GM04504 (cell line): ENCODE results near the gene CTNNA3.

Experiments
- DNase-seq: peaks from one replicate; pipeline ENCODE4 v3.0.0-alpha.2; 2012; ENCODE audit warnings: low read depth

CTNNA3 gene

DNA sequence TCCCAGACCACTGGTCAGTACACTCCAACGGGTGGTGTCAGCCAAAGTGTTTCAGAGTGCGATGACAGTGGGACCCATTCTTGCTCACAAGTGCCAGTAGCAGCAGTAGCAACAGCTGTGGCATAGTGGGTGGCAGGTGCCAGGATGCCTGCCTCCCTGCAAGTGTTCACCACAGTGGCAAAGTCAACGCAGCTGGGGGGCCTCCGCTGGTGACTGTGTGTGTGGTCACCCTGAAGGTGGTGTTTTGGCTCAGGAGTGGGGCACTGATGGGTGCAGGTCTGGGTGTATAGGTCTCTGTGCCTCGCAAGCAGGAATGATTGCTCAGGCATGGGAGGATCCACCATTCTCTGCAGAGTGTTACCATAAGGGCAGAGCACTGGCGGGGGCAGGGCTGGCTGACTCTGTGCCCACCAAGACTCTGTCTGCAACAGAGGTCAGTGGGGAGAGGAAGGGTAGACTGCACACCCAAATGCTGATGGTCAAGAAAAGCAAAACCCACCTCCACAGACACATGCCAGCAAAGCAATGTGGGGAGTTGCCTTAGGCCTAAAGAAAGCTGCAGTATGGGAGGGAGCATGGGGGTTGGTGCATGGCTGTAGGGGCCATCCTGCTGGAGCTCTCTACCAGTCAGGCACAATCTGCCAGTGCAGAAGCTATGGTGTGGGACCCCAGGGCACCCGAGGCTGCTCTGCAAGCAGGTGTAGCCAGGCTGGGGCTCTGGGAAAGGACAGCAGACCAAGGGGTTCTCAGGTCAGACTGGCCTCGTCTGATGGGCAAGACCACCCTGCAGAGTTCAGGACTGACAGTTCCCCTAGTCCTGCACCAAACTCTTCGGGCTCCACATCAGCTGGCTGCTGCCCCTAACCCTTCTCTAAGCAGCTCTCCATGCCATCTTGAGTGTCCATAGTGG is 368.1 kb downstream of the CTNNA3 start:
- DNase-seq = no peak

DNA sequence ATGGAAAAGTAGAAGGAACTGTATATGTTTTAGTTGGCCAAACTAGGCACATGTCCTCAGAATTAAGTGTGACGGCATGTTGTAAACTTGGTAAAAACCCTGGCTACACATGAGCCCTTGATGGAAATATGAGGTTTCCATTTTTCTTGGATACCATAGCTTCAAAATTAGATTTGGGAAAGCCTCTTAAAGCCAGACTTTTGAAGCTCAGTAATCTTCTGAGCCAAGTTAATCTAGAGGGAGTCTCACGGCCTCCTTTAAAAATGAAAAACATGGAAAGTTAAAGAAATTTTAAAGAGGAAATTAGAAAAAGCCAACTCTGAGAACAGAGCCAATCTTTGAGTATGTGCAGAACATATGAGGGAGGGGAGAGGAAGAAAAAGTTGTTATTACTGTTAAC is 376.0 kb downstream of the CTNNA3 start:
- no peak for DNase-seq

DNA sequence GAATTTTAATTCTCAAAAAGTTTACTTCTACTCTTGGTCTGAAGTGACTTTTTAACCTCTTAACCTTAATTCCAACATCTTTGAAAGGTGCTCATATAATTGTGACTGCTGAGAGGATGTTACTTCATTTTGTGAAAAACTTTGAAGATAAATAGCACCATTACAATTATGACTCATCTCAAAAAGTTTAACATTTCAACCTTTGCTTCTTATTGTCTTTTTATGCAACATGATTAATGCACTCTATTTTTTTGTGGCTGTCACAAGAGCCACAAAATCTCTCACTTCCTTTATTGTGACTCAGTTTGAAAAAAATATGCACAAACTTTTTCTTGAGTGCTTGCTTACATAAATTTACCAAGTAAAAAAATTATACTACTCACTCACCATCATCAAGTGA is 387.1 kb downstream of the CTNNA3 start:
- no peak for DNase-seq

DNA sequence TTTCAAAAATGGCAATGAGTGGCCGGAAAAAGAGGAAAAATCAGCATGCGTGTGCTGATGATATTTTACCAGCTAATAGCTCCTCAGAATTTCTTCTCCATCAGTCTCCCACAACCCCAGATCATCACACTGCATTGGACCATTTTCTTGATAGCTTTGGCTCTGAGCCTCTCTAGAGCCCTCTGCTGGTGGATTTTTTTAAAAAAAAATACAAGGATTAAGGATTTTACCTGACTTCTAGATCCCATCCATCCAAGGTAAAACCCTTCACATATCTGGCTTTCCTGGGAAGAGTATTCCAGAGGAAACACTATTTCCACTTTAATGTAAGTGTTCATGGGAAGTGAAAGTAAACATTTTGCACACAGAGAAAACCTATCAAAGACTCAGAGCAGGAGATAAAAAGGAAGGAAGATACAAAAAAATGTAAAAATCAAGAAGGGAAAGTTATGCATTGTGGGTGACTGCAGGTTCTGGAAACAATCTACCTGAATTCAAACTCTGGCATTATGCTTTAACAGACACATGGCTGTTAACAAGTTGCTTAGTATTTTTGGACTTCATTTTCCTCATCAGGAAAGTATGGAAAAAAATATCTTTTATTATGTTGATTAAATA is 389.3 kb downstream of the CTNNA3 start:
- DNase-seq = no peak

DNA sequence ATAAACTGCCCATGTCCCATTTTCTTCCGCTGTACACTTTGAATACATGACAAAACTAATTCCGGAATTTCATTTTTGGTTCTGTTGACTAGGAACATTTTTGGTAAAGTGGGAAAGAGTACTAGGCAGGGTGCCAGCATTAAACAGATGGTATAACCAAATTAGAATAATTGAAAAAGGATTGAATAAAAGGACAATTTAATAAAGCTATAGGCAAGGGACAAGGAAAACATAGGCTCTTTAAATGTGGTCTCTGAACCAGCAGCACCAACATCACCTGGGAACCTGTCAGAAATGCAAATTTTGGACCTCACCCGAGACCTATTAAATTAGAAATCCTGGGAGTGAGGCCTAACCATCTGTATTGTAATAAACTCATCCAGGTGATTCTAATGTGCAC is 393.3 kb downstream of the CTNNA3 start:
- no peak for DNase-seq

DNA sequence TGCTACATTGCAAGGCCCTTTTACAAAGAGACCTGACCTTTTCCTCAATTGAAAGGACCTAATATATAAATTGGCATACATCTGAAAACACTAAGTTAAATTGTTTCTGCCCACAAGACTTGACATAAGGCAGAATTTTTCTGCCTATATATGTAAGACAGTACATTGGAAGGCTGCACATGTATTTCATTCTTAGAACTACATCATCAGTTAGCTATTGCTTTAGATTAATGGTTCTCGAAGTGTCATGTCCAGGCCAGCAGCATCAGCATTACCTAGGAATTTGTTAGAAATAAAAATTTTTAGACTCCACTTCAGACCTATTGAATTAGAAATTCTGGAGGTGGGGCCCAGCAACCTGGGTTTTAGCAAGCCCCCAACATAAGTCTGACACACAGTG is 396.2 kb downstream of the CTNNA3 start:
- DNase-seq = no peak

DNA sequence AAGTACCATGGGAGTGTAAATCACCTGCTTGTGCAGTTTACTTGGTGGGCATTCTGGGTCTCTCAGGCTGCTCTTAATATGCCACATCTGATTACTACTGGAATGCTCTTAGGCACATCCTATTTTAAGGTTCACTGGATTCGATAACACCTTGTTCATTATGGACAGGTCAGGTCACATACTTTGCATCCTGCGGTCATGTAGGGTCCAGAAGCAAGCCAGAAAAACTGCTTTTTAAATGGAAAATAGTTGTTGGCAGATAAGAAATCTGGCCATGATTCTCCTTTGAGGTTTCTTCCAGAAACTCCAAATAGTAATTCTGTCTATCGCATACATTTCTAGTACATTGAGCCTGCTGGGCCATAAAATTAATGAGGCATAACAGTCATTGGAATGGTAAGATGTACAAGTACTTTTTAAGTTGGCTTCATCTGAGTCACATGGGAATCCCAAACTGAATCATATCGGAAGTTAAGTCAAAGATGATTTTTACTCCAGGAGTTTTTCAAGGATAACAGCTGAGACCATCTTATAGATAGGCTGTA is 398.3 kb downstream of the CTNNA3 start:
- no peak for DNase-seq

DNA sequence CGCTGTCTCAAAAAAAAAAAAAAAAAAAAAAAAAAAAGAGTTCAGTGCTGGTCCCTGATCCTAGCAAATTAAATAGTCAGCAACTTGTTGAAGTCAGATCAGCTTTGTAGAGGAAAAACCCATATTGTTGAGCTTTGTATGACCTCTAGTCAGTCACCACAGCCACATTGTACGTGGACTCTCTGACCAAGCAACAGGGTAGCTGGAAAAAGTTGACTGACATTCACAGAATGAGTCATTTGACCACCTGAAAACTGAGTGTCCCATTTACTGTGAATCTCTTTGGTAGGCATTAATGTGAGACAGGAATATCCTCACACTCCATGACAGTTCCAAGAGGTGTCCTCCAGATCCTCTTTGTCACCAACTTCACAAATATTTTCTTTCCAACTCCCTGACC is 399.1 kb downstream of the CTNNA3 start:
- DNase-seq = no peak

DNA sequence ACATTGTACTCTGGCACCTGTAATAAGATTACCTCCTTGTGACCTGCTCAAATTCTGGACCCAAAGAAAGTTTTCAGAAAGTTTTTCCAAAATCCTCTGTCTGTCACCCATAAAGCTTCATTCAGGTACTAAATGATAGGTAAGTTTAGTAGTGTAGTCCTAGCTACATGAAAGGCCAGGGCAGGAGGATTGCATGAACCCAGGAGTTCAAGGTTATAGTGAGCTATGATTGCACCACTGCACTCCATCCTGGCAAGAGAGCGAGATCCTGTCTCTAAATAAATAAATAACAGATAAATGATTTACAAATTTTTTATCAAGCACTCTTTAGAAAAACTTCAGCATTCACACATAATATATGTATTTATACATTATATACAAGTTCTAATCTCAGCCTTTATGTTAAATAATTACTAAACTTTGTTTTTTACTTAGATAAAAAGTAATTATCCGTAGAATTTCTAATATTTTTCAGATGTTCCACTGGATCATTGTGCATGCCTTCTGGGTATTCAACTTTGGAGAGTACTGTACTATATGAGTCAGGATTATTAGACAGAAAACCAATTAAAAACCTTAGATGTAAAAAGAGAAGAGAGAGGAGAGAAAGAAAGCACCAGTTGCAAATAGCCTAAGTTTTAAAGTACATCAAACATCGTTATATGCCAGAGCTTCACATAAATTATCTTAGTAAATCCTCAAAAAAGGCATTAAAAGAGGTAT is 407.1 kb downstream of the CTNNA3 start:
- DNase-seq = no peak

DNA sequence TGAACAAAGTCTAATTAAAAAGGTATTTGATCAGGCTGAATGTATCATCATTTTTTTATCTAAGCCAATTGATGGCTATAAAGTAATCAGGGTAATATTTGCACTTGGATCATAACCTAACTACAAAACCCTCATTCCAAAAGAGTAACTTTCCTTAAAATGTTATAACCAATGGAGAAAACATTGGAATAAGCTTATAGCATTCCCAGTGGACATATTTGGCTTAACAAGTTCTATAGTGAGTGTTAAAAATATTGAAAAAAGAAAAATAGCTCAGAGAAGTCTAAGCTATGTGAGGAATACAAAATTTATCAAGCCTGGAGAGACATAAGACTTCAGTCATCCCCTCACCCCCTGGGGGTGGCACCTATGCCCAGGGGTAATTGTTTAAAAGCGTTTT is 411.4 kb downstream of the CTNNA3 start:
- DNase-seq = no peak

DNA sequence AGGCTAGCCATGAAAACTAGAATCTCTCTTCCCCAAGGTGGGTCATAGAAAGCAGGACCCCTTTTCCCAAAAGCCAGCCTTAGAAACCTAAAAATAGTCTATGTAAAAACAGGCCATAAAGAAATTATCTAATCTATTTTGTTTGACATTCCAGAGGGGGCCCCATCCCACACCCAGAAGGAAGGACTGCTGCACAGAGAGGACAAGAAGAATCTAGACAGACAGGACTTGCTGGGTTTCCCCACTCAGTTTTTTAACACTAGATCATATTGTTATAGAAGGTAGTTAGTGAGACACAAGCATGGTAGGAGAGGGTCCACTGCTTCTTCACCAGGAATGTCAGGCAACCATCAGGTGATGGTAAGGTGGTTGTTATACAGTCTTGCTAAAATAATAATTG is 413.1 kb downstream of the CTNNA3 start:
- DNase-seq = no peak

DNA sequence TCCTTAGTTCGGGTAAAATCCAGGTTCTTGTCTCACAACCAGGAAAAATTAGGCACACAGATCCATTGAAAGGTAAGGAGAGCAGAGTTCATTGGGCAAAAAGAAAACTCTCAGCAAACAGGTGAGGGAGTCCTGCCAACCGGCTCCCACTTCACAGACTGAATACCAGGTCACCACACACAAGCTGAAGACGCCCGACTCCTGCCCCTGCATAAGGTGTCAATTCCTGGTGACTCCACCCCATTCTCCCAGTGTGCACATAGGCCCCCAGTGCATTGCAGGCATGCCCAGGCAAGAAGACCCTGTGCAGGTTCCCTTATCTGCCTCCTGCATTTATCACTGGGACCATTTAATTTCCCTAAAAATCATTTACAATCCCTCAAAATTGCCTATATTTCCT is 415.6 kb downstream of the CTNNA3 start:
- no peak for DNase-seq

DNA sequence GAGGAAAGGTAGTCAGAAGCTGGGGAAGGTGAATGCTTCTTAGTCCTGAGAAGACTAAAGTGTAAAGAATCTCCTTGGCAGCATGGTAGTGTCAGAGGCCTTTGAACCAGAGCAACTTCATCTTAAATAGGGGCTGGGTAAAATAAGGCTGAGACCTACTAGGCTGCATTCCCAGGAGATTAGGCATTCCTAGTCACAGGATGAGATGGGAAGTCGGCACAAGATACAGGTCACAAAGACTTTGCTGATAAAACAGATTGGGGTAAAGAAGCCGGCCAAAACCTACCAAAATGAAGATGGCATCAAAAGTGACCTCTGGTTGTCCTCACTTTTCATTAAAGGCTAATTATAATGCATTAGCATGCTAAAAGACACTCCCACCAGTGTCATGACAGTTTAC is 418.6 kb downstream of the CTNNA3 start:
- no peak for DNase-seq

DNA sequence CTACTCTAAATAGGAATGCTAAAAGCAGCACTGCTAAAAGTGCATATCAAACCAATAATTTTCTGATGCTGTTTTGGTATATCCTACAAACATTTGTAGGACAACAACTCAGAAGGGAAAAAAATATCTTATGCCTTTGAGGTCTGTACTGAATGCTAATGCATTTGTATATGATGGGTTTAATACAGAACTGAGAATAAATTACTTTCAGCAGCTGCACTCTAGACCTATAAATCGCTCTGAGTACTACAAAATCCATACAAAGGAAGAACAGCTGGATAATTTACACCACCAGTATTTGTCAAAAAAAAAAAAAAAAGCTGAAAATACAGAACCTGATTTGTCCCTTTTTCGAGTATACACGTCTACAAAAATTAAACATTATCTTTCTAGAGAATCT is 426.2 kb downstream of the CTNNA3 start:
- no peak for DNase-seq

DNA sequence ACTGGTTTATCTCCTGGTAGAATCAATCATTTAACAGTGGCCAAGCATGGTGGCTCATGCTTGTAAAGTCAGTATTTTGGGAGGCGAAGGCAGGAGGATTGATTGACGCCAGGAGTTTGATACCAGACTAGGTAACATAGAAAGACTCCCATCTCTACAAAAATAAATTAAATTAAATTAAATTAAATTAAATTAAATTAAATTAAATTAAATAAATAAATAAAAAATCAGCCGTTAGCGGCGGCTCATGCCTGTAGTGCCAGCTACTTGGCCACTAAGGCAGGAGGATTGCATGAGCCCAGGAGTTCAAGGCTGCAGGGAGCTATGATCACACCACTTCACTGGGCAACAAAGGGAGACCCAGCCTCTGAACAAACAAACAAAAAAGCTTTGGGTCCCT is 427.8 kb downstream of the CTNNA3 start:
- no peak for DNase-seq

DNA sequence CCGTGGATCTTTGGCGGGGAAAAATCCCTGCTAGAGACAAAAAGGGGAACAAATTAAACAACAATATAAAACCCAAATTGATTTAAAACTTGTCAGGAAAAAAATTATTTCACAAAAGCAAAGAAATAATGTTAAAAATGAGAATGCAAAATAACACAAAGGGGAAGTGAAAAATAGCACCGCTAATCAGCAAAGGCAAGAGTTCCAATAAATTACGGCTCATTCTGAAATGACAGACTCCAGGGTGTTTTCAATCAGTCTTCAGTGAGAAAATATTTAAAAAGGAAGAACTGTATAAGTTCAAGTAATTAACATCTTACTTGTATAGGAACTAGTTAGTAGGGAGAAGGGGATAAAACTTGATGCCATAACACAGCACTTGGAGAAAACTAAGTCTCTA is 433.3 kb downstream of the CTNNA3 start:
- DNase-seq = no peak

DNA sequence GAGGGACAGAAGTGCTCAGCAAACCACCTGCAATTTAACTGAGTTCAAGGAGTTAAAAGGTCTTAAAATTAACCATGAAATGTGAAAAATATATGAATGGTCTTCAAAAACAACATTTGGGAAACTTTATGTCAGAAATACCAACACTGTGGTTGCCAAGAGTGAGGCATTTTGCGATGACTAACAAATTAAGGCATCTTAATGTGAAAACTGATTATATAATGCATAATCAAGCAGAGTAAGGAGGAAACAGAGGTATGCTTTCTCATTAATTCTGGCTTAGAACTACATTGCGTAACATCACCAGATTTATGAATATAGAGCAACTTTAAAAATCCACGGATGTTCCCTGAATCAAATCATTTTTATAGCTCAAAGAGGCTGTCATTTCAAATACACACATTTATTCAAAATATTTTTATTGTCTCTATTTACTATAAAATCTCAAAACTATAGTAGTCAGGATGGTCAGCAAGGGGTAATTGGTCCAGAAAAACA is 434.6 kb downstream of the CTNNA3 start:
- DNase-seq = no peak

DNA sequence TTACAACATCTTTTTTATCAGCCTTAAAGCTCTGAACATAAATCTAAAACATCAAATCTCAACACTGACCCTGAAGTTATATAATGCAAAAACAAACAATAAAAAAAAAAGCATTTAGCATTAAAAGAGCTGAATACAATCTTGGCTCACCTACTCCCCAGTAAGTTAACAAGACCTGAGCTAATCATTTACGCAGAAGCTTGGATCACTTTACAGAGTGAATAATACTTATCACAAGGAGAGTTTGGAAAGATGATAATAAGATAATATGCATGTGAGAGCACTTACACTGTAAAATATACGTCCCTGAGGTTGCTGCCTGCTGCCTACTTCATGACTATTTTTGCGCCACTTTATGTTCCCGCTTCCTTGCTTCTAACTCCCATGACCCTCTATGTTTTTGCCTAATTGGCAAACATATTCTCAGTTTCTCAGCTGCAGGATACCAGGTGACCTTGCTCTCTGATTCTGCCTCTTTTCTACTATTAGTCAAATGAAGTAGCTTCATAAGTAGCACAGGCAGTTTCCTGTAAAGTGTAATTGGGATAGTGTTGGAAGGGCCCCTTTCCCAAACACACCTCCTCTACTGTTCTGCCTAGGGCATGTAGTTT is 436.6 kb downstream of the CTNNA3 start:
- no peak for DNase-seq

DNA sequence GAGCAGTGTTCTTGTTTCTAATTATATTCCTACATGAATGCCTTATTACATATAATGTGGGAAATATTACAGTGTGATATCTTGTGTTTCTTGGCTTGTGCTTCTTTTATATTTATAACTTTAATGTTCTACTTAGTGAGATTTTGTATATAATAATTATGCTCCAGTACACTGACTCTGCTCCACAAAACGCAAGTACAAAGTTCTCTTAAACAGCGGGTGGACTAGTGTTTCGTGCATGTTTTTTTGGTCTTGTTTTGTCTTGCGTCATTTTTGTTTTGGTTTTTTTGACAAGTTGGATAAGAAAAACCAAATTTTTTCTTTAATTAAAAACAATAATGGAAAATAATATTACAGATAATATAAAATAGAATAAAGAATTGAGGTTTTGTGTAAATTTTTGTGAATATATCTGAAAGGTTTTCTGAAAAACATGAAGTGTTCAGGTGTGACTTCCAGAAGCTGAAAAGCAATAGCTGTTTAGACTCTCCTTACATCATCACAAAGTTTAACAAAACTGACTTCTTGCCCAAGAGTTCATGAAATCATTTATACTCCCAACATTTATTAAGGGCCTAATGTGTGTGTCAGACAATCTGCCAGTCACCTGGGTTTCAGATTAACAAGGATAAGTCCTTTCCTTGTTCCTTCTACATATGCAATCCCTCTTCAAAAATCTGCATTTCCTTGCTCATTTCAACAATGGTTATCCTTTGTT is 438.4 kb downstream of the CTNNA3 start:
- DNase-seq = no peak

DNA sequence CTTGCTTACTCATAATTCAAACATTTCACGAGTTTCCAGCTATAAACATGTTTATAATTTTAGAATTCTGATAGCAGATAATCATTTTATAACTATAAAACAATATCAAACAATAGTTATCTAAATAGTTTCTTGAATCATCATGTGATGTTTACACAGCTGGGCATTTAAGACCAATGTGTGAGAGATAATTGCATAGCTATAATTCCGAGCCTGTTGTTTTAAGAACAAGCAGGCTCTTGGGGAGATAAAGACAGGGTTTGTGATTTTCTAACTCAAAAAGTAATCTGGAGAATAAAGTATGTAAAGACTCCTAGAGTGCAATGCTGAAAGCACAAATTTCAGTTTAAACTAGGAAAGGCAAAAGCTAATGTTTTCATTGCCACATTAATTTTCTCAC is 439.0 kb downstream of the CTNNA3 start:
- no peak for DNase-seq

DNA sequence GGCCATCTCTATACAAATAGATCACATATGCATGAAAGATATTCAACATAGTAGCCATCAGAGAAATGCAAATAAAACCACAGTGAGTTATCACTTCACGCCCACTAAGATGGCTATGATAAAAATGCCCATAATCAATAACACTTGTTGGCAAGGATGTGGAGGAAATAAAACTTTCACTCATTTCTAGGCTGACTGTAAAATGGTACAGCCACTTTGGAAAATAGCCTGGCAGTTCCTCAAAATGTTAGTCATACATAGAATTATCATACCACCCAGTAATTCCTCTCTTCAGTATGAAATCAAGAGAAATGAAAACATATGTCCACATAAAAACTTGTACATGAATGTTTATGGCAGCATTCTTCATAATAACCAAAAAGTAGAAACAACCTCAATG is 445.3 kb downstream of the CTNNA3 start:
- DNase-seq = no peak
